ENCODE results near the gene MYO1H. TPM values are rescaled to one million over a fixed set of nuclear protein-coding genes. Genes with fewer than 3 reads are reported as not detected.

Gene MYO1H
- total RNA-seq, 1 experiment from 2014 or later = 0.26 TPM

- no peaks in the 10 kb centered on the region for H3K23me2 ChIP-seq (ENCODE audit: insufficient read length, low read depth, low read length, poor library complexity, severe bottlenecking)
- H3K14ac ChIP-seq (ENCODE audit: insufficient read depth, low read length) = no peak overlapping the region
- H2AK5ac ChIP-seq (ENCODE audit: insufficient read length, low read length) = no peak overlapping the region
- H2BK20ac ChIP-seq (ENCODE audit: low read depth, low read length, poor library complexity, severe bottlenecking) = no peak overlapping the region
- no peak overlapping the region for H4K8ac ChIP-seq (replicated peaks; ENCODE audit: insufficient read length, low read depth, low read length)
- DNase-seq = no peak
- no peak overlapping the region for H2BK15ac ChIP-seq (ENCODE audit: low read depth, low read length)
- H2BK5ac ChIP-seq (ENCODE audit: insufficient read length, low read length) = no peak overlapping the region
- WGBS (ENCODE audit: extremely low coverage, insufficient read length, low lambda C conversion rate) = no CpG with 5 or more reads among the region's 10 CpGs
- H3K18ac ChIP-seq (ENCODE audit: insufficient read length, low read depth, low read length) = no peak overlapping the region
- no peak overlapping the region for H3K27ac Mint-ChIP-seq
- H3K9ac ChIP-seq (ENCODE audit: extremely low read depth, insufficient read length, low read length) = no peak overlapping the region
- H3K4ac ChIP-seq (ENCODE audit: low read depth, low read length) = no peak overlapping the region
- H2BK12ac ChIP-seq (ENCODE audit: insufficient read length, low read depth, low read length) = no peak overlapping the region
- no peak overlapping the region for H3K27ac ChIP-seq (ENCODE audit: insufficient read length, low read depth, low read length)
- H3K79me1 ChIP-seq (ENCODE audit: insufficient read depth, low read depth, low read length, poor library complexity, severe bottlenecking) = no peaks in the 10 kb centered on the region
- TF ChIP-seq CTCF (conservative IDR thresholded peaks at IDR 0.05) = no peak
- no peaks in the 10 kb centered on the region for H4K20me1 ChIP-seq (ENCODE audit: control insufficient read depth, insufficient read depth, insufficient read length)
- H3K36me3 Mint-ChIP-seq (ENCODE audit: insufficient read depth in 1 of 3, low read depth in 3 of 3) = no peaks in the 10 kb centered on the region
- no peaks in the 10 kb centered on the region for H3K9me3 Mint-ChIP-seq
- no peaks in the 10 kb centered on the region for H3K4me1 ChIP-seq (ENCODE audit: insufficient read depth, low read length)
- no peak overlapping the region for H3K23ac ChIP-seq (ENCODE audit: insufficient read length, low read depth, low read length)
- no peak overlapping the region for H2BK120ac ChIP-seq (ENCODE audit: low read depth, low read length, poor library complexity, severe bottlenecking)
- H4K91ac ChIP-seq (ENCODE audit: insufficient read length, low read depth, low read length) = no peak overlapping the region
- H4K5ac ChIP-seq (ENCODE audit: insufficient read length, low read depth, low read length) = no peak overlapping the region
- H3K27me3 Mint-ChIP-seq (ENCODE audit: low read depth) = peaks cover 6% of the 10 kb centered on the region
- no peaks in the 10 kb centered on the region for H3K9me3 ChIP-seq (ENCODE audit: control insufficient read depth, low read depth, low read length)
- no peak overlapping the region for H3K4me2 ChIP-seq (ENCODE audit: insufficient read depth, insufficient read length, low read length)
- no peak overlapping the region for H3K56ac ChIP-seq (ENCODE audit: insufficient read length, low read depth, low read length)
- no peak overlapping the region for H2AFZ ChIP-seq (ENCODE audit: low read length)
- no peaks in the 10 kb centered on the region for H3K27me3 ChIP-seq (ENCODE audit: insufficient read depth, low read length)
- H3T11ph ChIP-seq (ENCODE audit: low read length) = no peak overlapping the region
- no peak overlapping the region for H3K4me3 Mint-ChIP-seq
- no peaks in the 10 kb centered on the region for H3K79me2 ChIP-seq (ENCODE audit: insufficient read depth, low read length)
- peaks cover 0 to 4% of the 10 kb centered on the region in 2 experiments; a peak in 1 of 4 replicates for H3K4me1 Mint-ChIP-seq
Measured at GRCh38 chr12:109358154-109358869, 10.6 kb downstream of the MYO1H start.

Data from H9 (cell line).